AG09319 (cell line): ENCODE data around the gene ZNF775.

ENCODE experiments used
- DNase-seq: peaks from one replicate; pipeline ENCODE4 v3.0.0-alpha.2; 2010; ENCODE audit warnings: low read depth; ENCODE audit errors: extremely low read depth
- TF ChIP-seq, protein P1 (sequence below): IDR thresholded peaks from 2 replicates; pipeline ENCODE4 v1.5.1; 2011; ENCODE audit warnings: low read depth, mild to moderate bottlenecking, inconsistent platforms, low read length, moderate library complexity

Gene ZNF775

GRCh38 chr7:150346922-150347321 is 32.2 kb upstream of the ZNF775 start:
- DNase-seq, result no peak
- TF ChIP-seq, protein P1, sequence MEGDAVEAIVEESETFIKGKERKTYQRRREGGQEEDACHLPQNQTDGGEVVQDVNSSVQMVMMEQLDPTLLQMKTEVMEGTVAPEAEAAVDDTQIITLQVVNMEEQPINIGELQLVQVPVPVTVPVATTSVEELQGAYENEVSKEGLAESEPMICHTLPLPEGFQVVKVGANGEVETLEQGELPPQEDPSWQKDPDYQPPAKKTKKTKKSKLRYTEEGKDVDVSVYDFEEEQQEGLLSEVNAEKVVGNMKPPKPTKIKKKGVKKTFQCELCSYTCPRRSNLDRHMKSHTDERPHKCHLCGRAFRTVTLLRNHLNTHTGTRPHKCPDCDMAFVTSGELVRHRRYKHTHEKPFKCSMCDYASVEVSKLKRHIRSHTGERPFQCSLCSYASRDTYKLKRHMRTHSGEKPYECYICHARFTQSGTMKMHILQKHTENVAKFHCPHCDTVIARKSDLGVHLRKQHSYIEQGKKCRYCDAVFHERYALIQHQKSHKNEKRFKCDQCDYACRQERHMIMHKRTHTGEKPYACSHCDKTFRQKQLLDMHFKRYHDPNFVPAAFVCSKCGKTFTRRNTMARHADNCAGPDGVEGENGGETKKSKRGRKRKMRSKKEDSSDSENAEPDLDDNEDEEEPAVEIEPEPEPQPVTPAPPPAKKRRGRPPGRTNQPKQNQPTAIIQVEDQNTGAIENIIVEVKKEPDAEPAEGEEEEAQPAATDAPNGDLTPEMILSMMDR, result no peak

DNA sequence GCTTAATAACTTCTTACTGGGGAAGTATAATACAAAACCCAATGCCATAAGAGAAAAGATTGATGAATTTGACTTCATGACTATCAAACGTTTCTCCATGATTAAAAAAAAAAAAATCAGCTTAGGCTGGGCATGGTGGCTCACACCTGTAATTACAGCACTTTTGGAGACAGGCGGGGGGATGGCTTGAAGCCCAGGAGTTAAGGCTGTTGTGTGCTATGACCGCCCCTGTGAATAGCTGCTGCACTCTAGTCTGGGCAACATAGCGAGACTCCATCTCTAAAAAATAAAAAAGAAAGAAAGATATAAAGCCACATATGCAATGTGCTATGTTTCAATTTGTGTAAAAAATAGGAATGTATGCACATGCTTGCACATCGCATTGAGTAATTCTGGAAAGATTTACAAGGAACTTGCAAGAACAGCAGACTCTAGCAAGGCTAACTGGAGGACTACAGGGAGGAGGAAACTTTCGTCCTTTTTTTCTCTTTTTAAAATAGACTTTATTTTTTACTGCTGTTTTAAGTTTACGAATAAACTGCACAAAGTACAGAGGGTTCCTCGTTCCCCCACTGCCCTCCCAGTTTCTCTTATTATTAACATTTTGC is 27.4 kb upstream of the ZNF775 start:
- no peak for DNase-seq

GRCh38 chr7:150355666-150356059 is 23.5 kb upstream of the ZNF775 start:
- TF ChIP-seq, protein P1, result no peak
- no peak for DNase-seq

More for the DNA sequence above, 27.4 kb upstream of the ZNF775 start:
- TF ChIP-seq, protein P1, result no peak

DNA sequence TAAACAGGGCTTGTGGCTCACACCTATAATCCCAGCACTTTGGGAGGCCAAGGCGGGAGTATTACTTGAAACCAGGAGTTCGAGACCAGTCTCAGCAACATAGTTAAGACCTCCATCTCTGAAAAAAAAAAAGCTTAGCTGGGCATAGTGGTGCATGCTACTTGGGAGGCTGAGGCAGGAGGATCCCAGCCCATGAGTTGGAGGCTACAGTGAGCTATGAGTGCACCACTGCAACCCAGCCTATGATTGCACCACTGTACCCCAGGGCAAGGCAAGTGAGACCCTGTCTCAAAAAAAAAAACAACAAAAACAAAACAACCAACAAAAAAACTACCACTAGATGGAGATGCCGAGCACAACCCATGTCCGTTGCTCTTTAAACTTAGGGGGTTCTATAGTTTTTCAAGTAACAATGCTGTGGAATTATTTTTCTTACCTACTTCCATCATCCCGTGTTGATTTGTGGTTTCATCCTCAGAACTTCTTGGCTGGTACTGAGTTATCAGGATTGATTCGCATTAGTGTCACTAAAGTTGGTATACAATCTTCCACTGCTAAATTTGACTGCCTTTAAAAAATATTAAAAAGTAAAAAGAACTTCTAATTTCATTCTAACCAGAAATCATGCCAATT is 22.7 kb upstream of the ZNF775 start:
- no peak for DNase-seq
- TF ChIP-seq, protein P1, result peak; percentile 72

- DNase-seq, result no peak
- TF ChIP-seq, protein P1, result no peak
Measured at GRCh38 chr7:150357270-150357669, 21.9 kb upstream of the ZNF775 start.

- no peak for DNase-seq
- TF ChIP-seq, protein P1, result no peak
Measured at GRCh38 chr7:150357771-150358427, 21.2 kb upstream of the ZNF775 start.

- DNase-seq, result no peak
- TF ChIP-seq, protein P1, result no peak
Measured at GRCh38 chr7:150358433-150358832, 20.7 kb upstream of the ZNF775 start.
